Liver (tissue), 9 donors: ENCODE measurements around the gene TRIO. TPM values are rescaled to one million over a fixed set of nuclear protein-coding genes. Genes with fewer than 3 reads are reported as not detected.

Experiments
- DNase-seq: peaks from one replicate; pipeline ENCODE4 v3.0.0-alpha.2; 2017; ENCODE audit warnings: low spot score
- H3K27ac ChIP-seq, 2 donors: one replicate each; pipeline ENCODE4 v1.7.0; 2013; ENCODE audit warnings: inconsistent platforms in 2 of 2, low read length in 2 of 2, control low read depth in 1 of 2, low read depth in 1 of 2, mild to moderate bottlenecking in 1 of 2
- H3K27me3 ChIP-seq, 4 donors: one replicate each; pipeline versions ENCODE4 v1.6.1 to v1.7.0; 2013; ENCODE audit warnings: low read length in 3 of 4, inconsistent platforms in 1 of 4, mild to moderate bottlenecking in 1 of 4, moderate library complexity in 1 of 4; ENCODE audit not compliant: control insufficient read depth in 4 of 4, insufficient read depth in 4 of 4
- H3K36me3 ChIP-seq, 4 donors: one replicate each; pipeline versions ENCODE4 v1.6.1 to v1.7.0; 2013; ENCODE audit warnings: low read length in 3 of 4, mild to moderate bottlenecking in 3 of 4, low read depth in 1 of 4, moderate library complexity in 1 of 4; ENCODE audit not compliant: control insufficient read depth in 4 of 4, insufficient read depth in 3 of 4
- H3K4me1 ChIP-seq, 4 donors: one replicate each; pipeline versions ENCODE4 v1.6.1 to v1.7.0; 2013; ENCODE audit warnings: low read length in 3 of 4, mild to moderate bottlenecking in 3 of 4, moderate library complexity in 1 of 4; ENCODE audit not compliant: control insufficient read depth in 4 of 4, insufficient read depth in 4 of 4
- H3K4me3 ChIP-seq, 3 donors: one replicate each; pipeline versions ENCODE4 v1.6.1 to v1.7.0; 2013; ENCODE audit warnings: low read length in 3 of 3, control low read depth in 1 of 3, low read depth in 1 of 3, mild to moderate bottlenecking in 1 of 3
- H3K9ac ChIP-seq, 2 donors: one replicate each; pipeline ENCODE4 v1.7.0; 2013; ENCODE audit warnings: low read length in 2 of 2, mild to moderate bottlenecking in 2 of 2, moderate library complexity in 2 of 2, control low read depth in 1 of 2, low read depth in 1 of 2
- H3K9me3 ChIP-seq, 4 donors: one replicate each; pipeline versions ENCODE4 v1.6.1 to v1.7.0; 2013; ENCODE audit warnings: low read length in 3 of 4; ENCODE audit not compliant: control insufficient read depth in 4 of 4
- EGR1 ChIP-seq, 2 donors: IDR thresholded peaks; 2 replicates each; pipeline ENCODE4 v1.6.1; 2016 to 2018; ENCODE audit warnings: antibody characterized with exemption in 2 of 2, low read depth in 2 of 2
- FOXA1 ChIP-seq: IDR thresholded peaks from 2 replicates; pipeline ENCODE4 v1.6.1; 2016; ENCODE audit warnings: antibody characterized with exemption
- FOXA2 ChIP-seq: IDR thresholded peaks from 2 replicates; pipeline ENCODE4 v1.6.1; 2016; ENCODE audit warnings: antibody characterized with exemption
- GABPA ChIP-seq, 2 donors: IDR thresholded peaks in 1 of 2; conservative IDR thresholded peaks in 1 of 2; 2 replicates each; pipeline ENCODE4 v1.6.1; 2016; ENCODE audit warnings: antibody characterized with exemption in 2 of 2, mild to moderate bottlenecking in 1 of 2, moderate library complexity in 1 of 2
- HNF4A ChIP-seq, 2 donors: conservative IDR thresholded peaks; 2 replicates each; pipeline ENCODE4 v1.6.1; 2016; ENCODE audit warnings: antibody characterized with exemption in 2 of 2, mild to moderate bottlenecking in 2 of 2
- HNF4G ChIP-seq: IDR thresholded peaks from 2 replicates; pipeline ENCODE4 v1.6.1; 2016; ENCODE audit warnings: antibody characterized with exemption
- JUND ChIP-seq, 2 donors: IDR thresholded peaks; 2 replicates each; pipeline ENCODE4 v1.6.1; 2016; ENCODE audit warnings: antibody characterized with exemption in 2 of 2
- NR2F2 ChIP-seq: IDR thresholded peaks from 2 replicates; pipeline ENCODE4 v1.6.1; 2016; ENCODE audit warnings: antibody characterized with exemption
- RAD21 ChIP-seq, 2 donors: IDR thresholded peaks; 2 replicates each; pipeline ENCODE4 v1.6.1; 2016; ENCODE audit warnings: antibody characterized with exemption in 2 of 2, mild to moderate bottlenecking in 2 of 2
- REST ChIP-seq: IDR thresholded peaks from 2 replicates; pipeline ENCODE4 v1.6.1; 2016; ENCODE audit warnings: antibody characterized with exemption, mild to moderate bottlenecking
- RXRA ChIP-seq, 2 donors: IDR thresholded peaks; 2 replicates each; pipeline ENCODE4 v1.6.1; 2017 to 2018; ENCODE audit warnings: antibody characterized with exemption in 2 of 2, mild to moderate bottlenecking in 1 of 2
- SP1 ChIP-seq: IDR thresholded peaks from 2 replicates; pipeline ENCODE4 v1.6.1; 2018; ENCODE audit warnings: antibody characterized with exemption, mild to moderate bottlenecking
- TAF1 ChIP-seq: conservative IDR thresholded peaks from 2 replicates; pipeline ENCODE4 v1.6.1; 2016; ENCODE audit warnings: antibody characterized with exemption, mild to moderate bottlenecking
- YY1 ChIP-seq: IDR thresholded peaks from 2 replicates; pipeline ENCODE4 v1.6.1; 2016; ENCODE audit warnings: antibody characterized with exemption, mild to moderate bottlenecking
- WGBS: extraction: QIAGEN DNeasy Blood & Tissue Kit; methylation state at CpG from one replicate; pipeline ENCODE4 v1.1.7; 2013; 5-methylcytosine and 5-hydroxymethylcytosine counted together
- polyA plus RNA-seq, 2 donors: library from polyadenylated mRNA; stranded (reverse) in 1 of 2; unstranded in 1 of 2; fragments of 200-250 nt in 1 of 2; fragments of >200 nt in 1 of 2; fragmentation: Nextera tagmentation in 1 of 2; extraction: Ambion mirVana in 1 of 2; gene quantifications; one replicate each; pipeline versions ENCODE4 v1.2.1 to v1.2.3, GENCODE V29; 2013 to 2015
- total RNA-seq, 2 donors: library from RNA; depleted of rRNA; stranded (reverse); fragments of >200 nt; gene quantifications; one replicate each; pipeline ENCODE4 v1.2.3, GENCODE V29; 2014
- TF ChIP-seq, protein P1 (sequence below): IDR thresholded peaks from 2 replicates; pipeline ENCODE4 v1.6.1; 2016; ENCODE audit warnings: antibody characterized with exemption
- TF ChIP-seq, protein P2 (sequence below): fragments of 150-350 bp; IDR thresholded peaks from 2 replicates; pipeline ENCODE4 v1.5.1; 2017; ENCODE audit warnings: improper control_type of control experiment, low read depth, low read length; ENCODE audit not compliant: missing input control
- TF ChIP-seq, protein P3 (sequence below): IDR thresholded peaks from 2 replicates; pipeline ENCODE4 v1.6.1; 2016; ENCODE audit warnings: antibody characterized with exemption
- TF ChIP-seq, protein P4 (sequence below): IDR thresholded peaks from 2 replicates; pipeline ENCODE4 v1.6.1; 2016; ENCODE audit warnings: antibody characterized with exemption
- donor health status: healthy.
- donor health status: healthy.
- donor health status: healthy.
- donor health status: healthy.
- donor health status: healthy.

Gene TRIO
- total and polyA plus RNA-seq, 4 donors = 8.5 to 86.2 (median 16.0) TPM

DNA sequence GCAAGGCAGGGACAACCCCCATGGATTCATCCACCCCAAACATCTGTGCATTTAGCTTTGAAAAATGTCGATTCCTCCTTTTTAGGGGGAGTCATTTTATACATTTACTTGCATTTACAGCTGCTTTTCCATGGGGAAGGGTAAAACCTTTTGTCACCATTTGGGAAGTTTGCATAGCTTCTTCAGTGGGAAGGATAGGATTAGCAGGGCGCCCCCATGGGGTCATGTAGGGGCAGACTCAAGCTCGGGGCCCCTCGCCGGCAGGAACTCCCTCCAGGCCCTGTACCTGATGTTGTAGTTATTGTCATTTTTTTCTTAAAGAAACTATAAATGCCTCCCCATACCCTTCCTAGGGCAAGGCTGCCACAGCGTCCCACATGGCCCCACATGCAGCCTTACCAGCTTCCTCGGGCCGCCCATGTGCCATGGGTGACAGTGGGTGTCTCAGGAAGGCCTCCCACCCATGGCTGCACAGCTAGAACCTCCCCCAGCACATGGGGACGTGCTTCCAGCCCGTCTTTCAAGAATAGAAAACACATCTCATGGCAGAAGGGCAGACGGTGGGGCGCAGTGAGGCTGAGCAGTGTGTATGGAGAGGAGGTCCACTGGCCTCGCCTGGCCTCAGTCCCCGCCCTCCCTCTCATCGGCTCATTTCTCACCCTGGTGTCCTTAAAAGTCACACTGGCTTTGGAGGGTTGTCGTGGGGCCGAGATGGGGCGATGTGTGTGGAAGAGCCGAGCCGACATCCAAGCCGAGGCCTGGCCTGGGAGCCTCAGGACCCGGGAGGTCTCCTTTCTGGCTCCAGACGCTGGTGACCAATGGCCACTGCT, 362.4 kb downstream of the TRIO start:
- no peak for DNase-seq
- no peaks in the 10 kb centered on the region for H3K27me3 ChIP-seq
- H3K9me3 ChIP-seq = no peaks in the 10 kb centered on the region
- 96% methylated on average over 23 of the region's 23 CpGs for WGBS
- no peak overlapping the region for H3K9ac ChIP-seq
- H3K4me1 ChIP-seq = no peaks in the 10 kb centered on the region
- H3K36me3 ChIP-seq = peaks cover 7 to 46% (median 11%) of the 10 kb centered on the region in 4 donors
- no peak for TF ChIP-seq FOXA2
- no peak for TF ChIP-seq HNF4G
- TF ChIP-seq, protein P1, sequence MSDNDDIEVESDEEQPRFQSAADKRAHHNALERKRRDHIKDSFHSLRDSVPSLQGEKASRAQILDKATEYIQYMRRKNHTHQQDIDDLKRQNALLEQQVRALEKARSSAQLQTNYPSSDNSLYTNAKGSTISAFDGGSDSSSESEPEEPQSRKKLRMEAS = no peak
- TF ChIP-seq JUND (IDR thresholded peaks at IDR 0.05) = no peak
- no peak for TF ChIP-seq RXRA (IDR thresholded peaks at IDR 0.05)
- no peak for TF ChIP-seq SP1
- TF ChIP-seq FOXA1 = no peak
- TF ChIP-seq RAD21 (IDR thresholded peaks at IDR 0.05) = no peak
- TF ChIP-seq GABPA (IDR thresholded peaks at IDR 0.05 in 1 of 2, conservative IDR thresholded peaks at IDR 0.05 in 1 of 2) = no peak
- no peak overlapping the region for H3K27ac ChIP-seq
- no peak overlapping the region for H3K4me3 ChIP-seq

DNA sequence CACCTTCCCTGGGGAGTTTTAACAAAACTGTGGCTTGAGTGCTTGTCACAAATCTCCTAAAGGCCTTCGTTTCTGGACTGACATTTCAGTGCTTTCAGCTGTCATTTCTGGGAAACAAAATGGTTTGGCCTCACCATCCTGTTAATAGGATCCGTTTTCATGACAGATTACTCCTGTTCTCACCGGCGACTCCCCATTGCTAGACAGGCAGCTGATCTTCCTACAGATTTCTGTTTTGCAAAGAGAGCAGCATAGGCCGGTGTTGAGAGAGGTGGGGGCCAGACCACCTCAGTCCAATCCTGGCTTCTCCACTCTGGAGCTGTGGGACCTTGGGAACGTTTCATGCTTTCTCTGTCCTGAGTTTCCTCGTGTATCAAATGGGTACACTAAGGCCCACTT, 363.0 kb downstream of the TRIO start:
- H3K27ac ChIP-seq = no peak overlapping the region
- no peaks in the 10 kb centered on the region for H3K4me1 ChIP-seq
- H3K4me3 ChIP-seq = no peak overlapping the region
- no peaks in the 10 kb centered on the region for H3K27me3 ChIP-seq
- 89% methylated on average over 7 of the region's 7 CpGs for WGBS
- TF ChIP-seq, protein P1 = no peak
- TF ChIP-seq RAD21 (IDR thresholded peaks at IDR 0.05) = no peak
- TF ChIP-seq, protein P2, sequence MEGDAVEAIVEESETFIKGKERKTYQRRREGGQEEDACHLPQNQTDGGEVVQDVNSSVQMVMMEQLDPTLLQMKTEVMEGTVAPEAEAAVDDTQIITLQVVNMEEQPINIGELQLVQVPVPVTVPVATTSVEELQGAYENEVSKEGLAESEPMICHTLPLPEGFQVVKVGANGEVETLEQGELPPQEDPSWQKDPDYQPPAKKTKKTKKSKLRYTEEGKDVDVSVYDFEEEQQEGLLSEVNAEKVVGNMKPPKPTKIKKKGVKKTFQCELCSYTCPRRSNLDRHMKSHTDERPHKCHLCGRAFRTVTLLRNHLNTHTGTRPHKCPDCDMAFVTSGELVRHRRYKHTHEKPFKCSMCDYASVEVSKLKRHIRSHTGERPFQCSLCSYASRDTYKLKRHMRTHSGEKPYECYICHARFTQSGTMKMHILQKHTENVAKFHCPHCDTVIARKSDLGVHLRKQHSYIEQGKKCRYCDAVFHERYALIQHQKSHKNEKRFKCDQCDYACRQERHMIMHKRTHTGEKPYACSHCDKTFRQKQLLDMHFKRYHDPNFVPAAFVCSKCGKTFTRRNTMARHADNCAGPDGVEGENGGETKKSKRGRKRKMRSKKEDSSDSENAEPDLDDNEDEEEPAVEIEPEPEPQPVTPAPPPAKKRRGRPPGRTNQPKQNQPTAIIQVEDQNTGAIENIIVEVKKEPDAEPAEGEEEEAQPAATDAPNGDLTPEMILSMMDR = no peak
- no peak for TF ChIP-seq GABPA (IDR thresholded peaks at IDR 0.05 in 1 of 2, conservative IDR thresholded peaks at IDR 0.05 in 1 of 2)
- TF ChIP-seq EGR1 (IDR thresholded peaks at IDR 0.05; ENCODE audit: low read depth in 2 of 2) = no peak
- TF ChIP-seq RXRA (IDR thresholded peaks at IDR 0.05) = no peak
- no peak for TF ChIP-seq JUND (IDR thresholded peaks at IDR 0.05)
- TF ChIP-seq TAF1 = no peak
- TF ChIP-seq FOXA1 = no peak
- no peak for TF ChIP-seq HNF4A (conservative IDR thresholded peaks at IDR 0.05)
- no peak for TF ChIP-seq HNF4G
- TF ChIP-seq FOXA2 = no peak
- no peak for TF ChIP-seq NR2F2
- TF ChIP-seq REST = no peak
- TF ChIP-seq SP1 = no peak
- no peak for TF ChIP-seq YY1
- TF ChIP-seq, protein P3, sequence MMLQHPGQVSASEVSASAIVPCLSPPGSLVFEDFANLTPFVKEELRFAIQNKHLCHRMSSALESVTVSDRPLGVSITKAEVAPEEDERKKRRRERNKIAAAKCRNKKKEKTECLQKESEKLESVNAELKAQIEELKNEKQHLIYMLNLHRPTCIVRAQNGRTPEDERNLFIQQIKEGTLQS = no peak
- TF ChIP-seq, protein P4, sequence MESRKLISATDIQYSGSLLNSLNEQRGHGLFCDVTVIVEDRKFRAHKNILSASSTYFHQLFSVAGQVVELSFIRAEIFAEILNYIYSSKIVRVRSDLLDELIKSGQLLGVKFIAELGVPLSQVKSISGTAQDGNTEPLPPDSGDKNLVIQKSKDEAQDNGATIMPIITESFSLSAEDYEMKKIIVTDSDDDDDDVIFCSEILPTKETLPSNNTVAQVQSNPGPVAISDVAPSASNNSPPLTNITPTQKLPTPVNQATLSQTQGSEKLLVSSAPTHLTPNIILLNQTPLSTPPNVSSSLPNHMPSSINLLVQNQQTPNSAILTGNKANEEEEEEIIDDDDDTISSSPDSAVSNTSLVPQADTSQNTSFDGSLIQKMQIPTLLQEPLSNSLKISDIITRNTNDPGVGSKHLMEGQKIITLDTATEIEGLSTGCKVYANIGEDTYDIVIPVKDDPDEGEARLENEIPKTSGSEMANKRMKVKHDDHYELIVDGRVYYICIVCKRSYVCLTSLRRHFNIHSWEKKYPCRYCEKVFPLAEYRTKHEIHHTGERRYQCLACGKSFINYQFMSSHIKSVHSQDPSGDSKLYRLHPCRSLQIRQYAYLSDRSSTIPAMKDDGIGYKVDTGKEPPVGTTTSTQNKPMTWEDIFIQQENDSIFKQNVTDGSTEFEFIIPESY = no peak
- H3K9ac ChIP-seq = no peak overlapping the region
- H3K36me3 ChIP-seq = peaks cover 7 to 46% (median 11%) of the 10 kb centered on the region in 4 donors
- H3K9me3 ChIP-seq = no peaks in the 10 kb centered on the region
- DNase-seq = no peak
